ENCODE measurements around the gene KCNJ16.
"Not testable (repeated sequence)": the region's sequence is repeated elsewhere in the genome, so short reads cannot be mapped to it uniquely, and the experiment has no call there.

The KCNJ16 gene

GRCh38 chr17:70034158-70034557 lies 40.9 kb upstream of the KCNJ16 start:
- no peak for TF ChIP-seq CTCF (IDR thresholded peaks at IDR 0.05; ENCODE audit: low read depth, low read length, missing control alignments)
- DNase-seq (ENCODE audit: low read depth) = no peak
- in situ Hi-C loops (cut with HindIII; ENCODE audit: low sequenced_read_pairs) = no loop called here
- H3K4me3 ChIP-seq (ENCODE audit: low read depth, low read length) = no peak overlapping the region

GRCh38 chr17:70037498-70037897 lies 37.5 kb upstream of the KCNJ16 start:
- no peak overlapping the region for H3K4me3 ChIP-seq (ENCODE audit: low read depth, low read length)
- no peak for TF ChIP-seq CTCF (IDR thresholded peaks at IDR 0.05; ENCODE audit: low read depth, low read length, missing control alignments)
- in situ Hi-C loops (cut with HindIII; ENCODE audit: low sequenced_read_pairs) = no loop called here
- DNase-seq (ENCODE audit: low read depth) = no peak

GRCh38 chr17:70040336-70040735 lies 34.7 kb upstream of the KCNJ16 start:
- H3K4me3 ChIP-seq (ENCODE audit: low read depth, low read length) = no peak overlapping the region
- TF ChIP-seq CTCF (IDR thresholded peaks at IDR 0.05; ENCODE audit: low read depth, low read length, missing control alignments) = no peak
- in situ Hi-C loops (cut with HindIII; ENCODE audit: low sequenced_read_pairs) = no loop called here
- no peak for DNase-seq (ENCODE audit: low read depth)

GRCh38 chr17:70041061-70041460 lies 34.0 kb upstream of the KCNJ16 start:
- no peak for DNase-seq (ENCODE audit: low read depth)
- in situ Hi-C loops (cut with HindIII; ENCODE audit: low sequenced_read_pairs) = no loop called here
- TF ChIP-seq CTCF (IDR thresholded peaks at IDR 0.05; ENCODE audit: low read depth, low read length, missing control alignments) = no peak
- no peak overlapping the region for H3K4me3 ChIP-seq (ENCODE audit: low read depth, low read length)

- H3K4me3 ChIP-seq (ENCODE audit: low read depth, low read length) = no peak overlapping the region
- no peak for TF ChIP-seq CTCF (IDR thresholded peaks at IDR 0.05; ENCODE audit: low read depth, low read length, missing control alignments)
- in situ Hi-C loops (cut with HindIII; ENCODE audit: low sequenced_read_pairs) = no loop called here
- no peak for DNase-seq (ENCODE audit: low read depth)
Observed at GRCh38 chr17:70041540-70041939, 33.5 kb upstream of the KCNJ16 start.

- in situ Hi-C loops (cut with HindIII; ENCODE audit: low sequenced_read_pairs); DNase-seq (ENCODE audit: low read depth); H3K4me3 ChIP-seq (ENCODE audit: low read depth, low read length): not testable (repeated sequence)
Observed at GRCh38 chr17:70045780-70046179, 29.2 kb upstream of the KCNJ16 start.

GRCh38 chr17:70047619-70048419 lies 27.2 kb upstream of the KCNJ16 start:
- H3K4me3 ChIP-seq (ENCODE audit: low read depth, low read length) = no peak overlapping the region
- no peak for TF ChIP-seq CTCF (IDR thresholded peaks at IDR 0.05; ENCODE audit: low read depth, low read length, missing control alignments)
- no peak for DNase-seq (ENCODE audit: low read depth)
- in situ Hi-C loops (cut with HindIII; ENCODE audit: low sequenced_read_pairs) = no loop called here

Measured in astrocyte of the cerebellum (primary cell).